ENCODE data around the gene LHX5. TPM values are rescaled to one million over a fixed set of nuclear protein-coding genes. Genes with fewer than 3 reads are reported as not detected.

LHX5 gene
- total RNA-seq, 1 donor from 2014 or later = not detected

DNA sequence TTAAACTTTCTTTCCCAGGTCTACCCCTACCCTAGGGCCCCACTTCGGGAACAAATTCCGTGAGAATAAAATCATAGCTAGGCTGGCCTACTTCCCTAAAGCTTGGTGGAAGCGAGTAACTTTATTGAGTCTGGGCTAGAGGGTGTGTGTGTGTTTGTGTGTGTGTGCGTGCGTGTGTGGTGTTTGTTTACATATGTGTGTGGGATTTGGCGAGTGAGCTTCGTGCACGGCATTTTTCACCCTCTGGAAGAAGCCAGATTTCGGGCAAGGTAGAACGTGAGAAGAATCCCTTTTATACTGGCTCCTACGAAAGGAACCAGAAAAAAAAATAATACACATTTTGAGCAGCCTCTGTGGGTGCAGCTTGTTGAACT is 7.5 kb upstream of the LHX5 start:
- Histone ChIP-seq H3K9ac (ENCODE audit: low read depth in 1 of 3, low read length in 3 of 3) (no peak overlapping the region), H3K27me3 (ENCODE audit: control insufficient read depth in 3 of 3, insufficient read depth in 3 of 3, low read length in 3 of 3) (peaks cover 69 to 75% (median 75%) of the 10 kb centered on the region in 3 donors), H3K27ac (ENCODE audit: low read depth, low read length) (no peak overlapping the region), H3K4me1 (ENCODE audit: control insufficient read depth in 3 of 3, insufficient read depth in 3 of 3, low read length in 3 of 3) (no peaks in the 10 kb centered on the region), H3K9me3 (ENCODE audit: control insufficient read depth in 3 of 3, low read length in 3 of 3) (no peaks in the 10 kb centered on the region), H3K4me3 (ENCODE audit: low read length in 3 of 3) (no peak overlapping the region), H3K36me3 (ENCODE audit: control insufficient read depth in 3 of 3, insufficient read depth in 3 of 3, low read length in 3 of 3) (no peaks in the 10 kb centered on the region)

DNA sequence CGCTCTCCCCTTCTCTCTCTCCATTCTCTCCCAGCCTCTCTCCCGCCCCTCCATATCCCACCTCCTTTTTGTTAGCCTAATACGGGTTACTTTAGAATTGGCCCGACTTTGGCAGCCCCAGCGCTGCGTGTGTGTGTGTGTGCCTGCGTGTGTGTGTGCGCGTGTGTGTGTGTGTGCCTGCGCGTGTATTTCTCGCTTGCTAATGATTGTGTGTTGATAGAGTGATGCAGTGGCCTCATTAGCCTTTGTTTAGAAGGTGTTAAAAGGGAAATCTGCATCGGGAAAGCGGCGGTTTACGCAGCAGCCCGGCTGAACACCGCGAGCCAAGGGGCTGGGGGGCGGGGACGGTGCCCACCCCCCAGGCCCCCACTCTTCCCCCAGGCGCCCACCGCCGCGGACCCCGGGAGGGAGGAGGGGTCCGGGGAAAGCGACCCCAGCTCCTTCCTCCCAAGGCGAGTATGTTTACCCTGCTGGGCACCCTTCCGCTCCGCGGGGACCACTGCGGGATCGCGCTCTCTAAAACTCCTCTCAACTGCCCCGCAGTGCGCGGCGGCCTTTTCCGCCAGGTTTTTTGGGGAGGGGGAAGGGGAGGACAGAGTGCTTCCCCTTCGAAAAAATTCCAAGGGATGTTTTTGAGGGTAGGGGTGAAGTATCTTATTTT is 6.8 kb upstream of the LHX5 start:
- Histone ChIP-seq H3K36me3 (ENCODE audit: control insufficient read depth in 3 of 3, insufficient read depth in 3 of 3, low read length in 3 of 3) (no peaks in the 10 kb centered on the region), H3K27ac (ENCODE audit: low read depth, low read length) (no peak overlapping the region), H3K4me1 (ENCODE audit: control insufficient read depth in 3 of 3, insufficient read depth in 3 of 3, low read length in 3 of 3) (no peaks in the 10 kb centered on the region), H3K9ac (ENCODE audit: low read depth in 1 of 3, low read length in 3 of 3) (no peak overlapping the region), H3K9me3 (ENCODE audit: control insufficient read depth in 3 of 3, low read length in 3 of 3) (no peaks in the 10 kb centered on the region), H3K27me3 (ENCODE audit: control insufficient read depth in 3 of 3, insufficient read depth in 3 of 3, low read length in 3 of 3) (peaks cover 70 to 76% (median 75%) of the 10 kb centered on the region in 3 donors), H3K4me3 (ENCODE audit: low read length in 3 of 3) (no peak overlapping the region)

DNA sequence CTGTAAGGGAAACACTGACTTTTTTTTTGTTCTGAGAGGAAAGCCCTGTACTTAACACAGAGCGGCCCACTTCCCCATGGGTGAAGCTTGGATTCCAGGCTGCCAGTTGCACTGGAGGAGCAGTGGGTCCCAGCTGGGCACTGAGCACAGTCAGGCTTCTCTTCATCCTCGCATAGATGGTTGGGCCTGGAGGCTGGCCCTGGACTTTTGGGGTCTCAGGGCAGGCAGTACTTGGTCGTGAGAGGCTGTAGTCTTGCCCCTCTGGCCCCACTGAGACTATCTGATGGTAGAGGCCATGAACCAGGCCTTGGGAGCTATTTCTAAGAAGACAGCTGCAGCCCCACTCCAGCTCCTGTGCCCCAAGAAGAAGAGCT is 6.2 kb upstream of the LHX5 start:
- H3K27ac ChIP-seq (ENCODE audit: low read depth, low read length) = no peak overlapping the region
- H3K4me1 ChIP-seq (ENCODE audit: control insufficient read depth in 3 of 3, insufficient read depth in 3 of 3, low read length in 3 of 3) = no peaks in the 10 kb centered on the region
- peaks cover 72 to 80% (median 77%) of the 10 kb centered on the region in 3 donors for H3K27me3 ChIP-seq (ENCODE audit: control insufficient read depth in 3 of 3, insufficient read depth in 3 of 3, low read length in 3 of 3)
- no peak overlapping the region for H3K9ac ChIP-seq (ENCODE audit: low read depth in 1 of 3, low read length in 3 of 3)
- H3K36me3 ChIP-seq (ENCODE audit: control insufficient read depth in 3 of 3, insufficient read depth in 3 of 3, low read length in 3 of 3) = no peaks in the 10 kb centered on the region
- H3K9me3 ChIP-seq (ENCODE audit: control insufficient read depth in 3 of 3, low read length in 3 of 3) = no peaks in the 10 kb centered on the region
- no peak overlapping the region for H3K4me3 ChIP-seq (ENCODE audit: low read length in 3 of 3)

DNA sequence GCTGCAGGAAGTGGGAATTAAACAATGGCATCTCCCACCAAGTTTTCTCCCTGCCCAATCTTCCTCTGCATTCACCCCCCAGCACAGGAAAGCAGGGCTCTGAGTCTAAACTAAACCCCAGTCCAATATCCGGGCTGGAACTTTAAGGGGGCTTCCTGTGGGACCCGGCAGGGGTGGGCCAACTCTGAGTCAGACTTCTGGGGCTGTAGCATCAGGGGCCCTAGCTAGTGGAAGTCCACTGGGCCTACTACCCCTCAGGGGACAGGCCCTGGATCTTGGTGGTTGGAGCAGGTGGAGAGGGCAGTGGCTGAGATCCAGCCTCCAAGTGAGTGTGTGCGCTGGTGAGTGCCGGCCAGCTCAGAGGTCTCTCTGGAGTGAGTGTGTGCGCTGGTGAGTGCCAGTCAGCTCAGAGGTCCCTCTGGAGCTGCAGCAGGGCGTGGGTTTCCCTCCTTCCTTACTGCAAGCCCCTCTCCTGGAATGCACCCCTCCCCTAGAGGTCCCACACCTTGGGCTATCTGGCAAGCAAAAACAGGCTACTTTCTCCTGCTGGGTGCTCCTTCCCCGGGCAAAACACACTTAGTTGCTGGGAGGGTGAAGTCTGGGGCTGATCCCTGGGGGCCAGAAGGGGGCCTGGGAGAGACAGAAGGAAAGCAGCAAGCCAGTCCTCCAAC is 5.6 kb upstream of the LHX5 start:
- H3K27me3 ChIP-seq (ENCODE audit: control insufficient read depth in 3 of 3, insufficient read depth in 3 of 3, low read length in 3 of 3) = peaks cover 74 to 84% (median 80%) of the 10 kb centered on the region in 3 donors
- no peak overlapping the region for H3K9ac ChIP-seq (ENCODE audit: low read depth in 1 of 3, low read length in 3 of 3)
- no peak overlapping the region for H3K4me3 ChIP-seq (ENCODE audit: low read length in 3 of 3)
- no peaks in the 10 kb centered on the region for H3K4me1 ChIP-seq (ENCODE audit: control insufficient read depth in 3 of 3, insufficient read depth in 3 of 3, low read length in 3 of 3)
- H3K27ac ChIP-seq (ENCODE audit: low read depth, low read length) = no peak overlapping the region
- no peaks in the 10 kb centered on the region for H3K36me3 ChIP-seq (ENCODE audit: control insufficient read depth in 3 of 3, insufficient read depth in 3 of 3, low read length in 3 of 3)
- H3K9me3 ChIP-seq (ENCODE audit: control insufficient read depth in 3 of 3, low read length in 3 of 3) = no peaks in the 10 kb centered on the region

DNA sequence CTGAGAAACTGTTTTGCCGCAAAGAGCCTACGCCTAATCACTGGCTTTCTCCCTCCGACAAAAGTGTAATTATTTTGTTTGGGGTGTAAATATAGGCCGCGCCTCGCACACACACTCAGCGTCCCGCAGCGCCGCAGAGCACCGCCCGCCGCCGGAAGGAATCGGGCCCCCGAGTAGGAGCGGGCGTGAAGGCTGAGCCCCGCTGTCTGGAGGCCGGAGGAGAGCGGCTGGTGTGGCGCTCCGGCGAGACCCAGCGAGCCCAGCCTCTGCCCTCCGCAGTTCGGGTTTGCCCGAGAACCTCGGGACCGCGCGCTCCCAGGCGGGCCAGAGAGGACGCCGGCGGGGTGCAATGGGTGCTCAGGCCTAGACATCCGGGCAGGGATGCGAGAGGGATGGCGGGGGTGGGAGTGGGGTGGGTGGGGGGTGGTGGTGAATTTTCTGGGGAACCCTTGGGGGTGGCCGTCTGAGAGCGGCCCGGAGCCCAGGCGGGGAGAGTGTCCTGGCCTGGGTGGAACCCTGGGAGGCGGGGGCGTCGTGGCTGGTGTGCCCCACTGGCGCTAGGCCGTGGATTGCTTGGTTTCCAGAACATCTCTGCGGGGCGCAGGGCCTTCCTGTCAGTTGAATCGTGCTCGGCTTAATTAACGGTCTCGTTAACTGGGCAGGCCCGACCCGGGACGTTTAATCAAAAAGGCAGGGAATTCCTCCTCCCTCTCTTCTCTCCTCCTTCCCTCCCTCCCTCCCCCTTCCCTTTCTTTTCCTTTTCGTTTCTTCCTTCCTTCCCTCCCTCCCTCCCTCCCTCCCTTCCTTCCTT is 4.7 kb upstream of the LHX5 start:
- Histone ChIP-seq H3K27me3 (ENCODE audit: control insufficient read depth in 3 of 3, insufficient read depth in 3 of 3, low read length in 3 of 3) (peaks cover 78 to 88% (median 82%) of the 10 kb centered on the region in 3 donors), H3K9ac (ENCODE audit: low read depth in 1 of 3, low read length in 3 of 3) (no peak overlapping the region), H3K9me3 (ENCODE audit: control insufficient read depth in 3 of 3, low read length in 3 of 3) (no peaks in the 10 kb centered on the region), H3K27ac (ENCODE audit: low read depth, low read length) (no peak overlapping the region), H3K4me3 (ENCODE audit: low read length in 3 of 3) (no peak overlapping the region), H3K4me1 (ENCODE audit: control insufficient read depth in 3 of 3, insufficient read depth in 3 of 3, low read length in 3 of 3) (peaks cover 0 to 3% (median 0%) of the 10 kb centered on the region in 3 donors), H3K36me3 (ENCODE audit: control insufficient read depth in 3 of 3, insufficient read depth in 3 of 3, low read length in 3 of 3) (no peaks in the 10 kb centered on the region)

DNA sequence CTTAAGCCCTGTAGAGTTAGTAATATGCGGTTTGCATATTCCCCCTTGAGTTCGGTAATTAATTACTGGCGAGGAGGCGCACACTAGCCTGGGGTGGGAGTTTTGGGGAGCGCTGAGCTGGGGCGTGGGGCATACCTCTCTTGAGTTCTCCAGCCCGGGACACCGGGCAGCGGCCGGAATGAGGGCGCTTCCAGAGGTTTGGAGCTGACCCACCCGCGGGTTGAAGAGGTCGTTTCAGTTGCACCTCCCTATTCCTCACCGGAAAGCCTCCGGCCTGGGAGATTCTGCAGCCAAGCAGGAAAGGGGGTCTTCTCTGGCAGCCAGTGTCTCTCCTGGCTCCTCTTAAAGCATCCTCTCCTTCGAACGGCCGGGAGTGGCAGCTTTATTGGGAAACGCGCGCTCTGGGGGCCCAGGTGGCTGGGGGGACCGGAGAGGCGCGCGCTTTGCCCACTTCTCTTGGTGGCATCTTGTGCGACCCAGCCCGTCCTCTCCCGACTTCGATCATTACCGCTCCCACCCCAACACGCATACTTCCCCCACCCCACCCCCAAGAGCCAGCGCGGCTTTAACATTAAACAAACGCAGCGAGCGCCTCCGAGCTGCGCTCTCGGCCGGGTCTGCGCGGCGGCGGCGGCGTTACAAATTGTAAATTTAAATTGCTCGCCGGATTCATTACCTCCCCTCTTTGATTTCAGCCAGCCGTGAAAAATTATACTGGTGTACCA is 3.9 kb upstream of the LHX5 start:
- Histone ChIP-seq H3K9ac (ENCODE audit: low read depth in 1 of 3, low read length in 3 of 3) (no peak overlapping the region), H3K4me3 (ENCODE audit: low read length in 3 of 3) (no peak overlapping the region), H3K27ac (ENCODE audit: low read depth, low read length) (no peak overlapping the region), H3K9me3 (ENCODE audit: control insufficient read depth in 3 of 3, low read length in 3 of 3) (no peaks in the 10 kb centered on the region), H3K27me3 (ENCODE audit: control insufficient read depth in 3 of 3, insufficient read depth in 3 of 3, low read length in 3 of 3) (peaks cover 78 to 88% (median 82%) of the 10 kb centered on the region in 3 donors), H3K4me1 (ENCODE audit: control insufficient read depth in 3 of 3, insufficient read depth in 3 of 3, low read length in 3 of 3) (peaks cover 0 to 3% (median 0%) of the 10 kb centered on the region in 3 donors), H3K36me3 (ENCODE audit: control insufficient read depth in 3 of 3, insufficient read depth in 3 of 3, low read length in 3 of 3) (no peaks in the 10 kb centered on the region)

DNA sequence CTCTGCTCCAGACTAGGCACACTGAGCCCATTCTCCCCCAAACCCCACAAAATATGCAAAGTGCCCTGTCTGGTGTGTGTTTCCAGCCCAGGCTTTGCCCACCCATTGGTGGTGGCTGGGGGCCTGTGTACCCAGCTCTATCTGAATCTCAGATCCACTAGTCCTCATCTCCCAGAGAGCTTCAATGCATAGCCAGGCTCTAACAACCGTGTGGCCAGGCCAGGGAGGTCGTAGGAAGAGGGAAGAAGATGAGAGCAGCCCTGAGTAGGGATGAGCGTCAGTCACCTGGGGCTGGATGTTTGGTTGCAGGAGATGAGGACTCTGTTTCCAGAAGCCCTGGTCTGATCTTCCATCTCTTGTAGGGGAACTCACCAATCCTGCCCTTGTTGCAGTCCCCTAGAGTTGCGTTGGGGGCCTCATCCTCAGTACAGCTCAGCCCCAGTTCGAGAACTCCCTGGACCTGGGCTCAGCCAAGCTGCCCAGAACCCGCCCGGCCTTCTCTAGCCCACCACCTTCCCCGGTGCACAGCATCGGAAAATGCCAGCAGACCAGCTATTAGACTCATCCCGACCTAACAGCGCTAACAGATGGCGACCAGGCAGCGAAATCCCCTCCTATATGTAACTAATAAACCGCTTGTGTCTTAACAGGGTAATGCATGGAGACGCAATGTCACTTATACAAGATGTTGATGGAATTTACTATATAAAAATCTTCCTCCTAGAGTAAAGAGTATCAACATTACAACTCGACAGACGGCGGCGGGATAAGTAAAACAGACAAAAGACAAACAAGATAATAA is 3.2 kb upstream of the LHX5 start:
- Histone ChIP-seq H3K27me3 (ENCODE audit: control insufficient read depth in 3 of 3, insufficient read depth in 3 of 3, low read length in 3 of 3) (peaks cover 80 to 89% (median 82%) of the 10 kb centered on the region in 3 donors), H3K4me1 (ENCODE audit: control insufficient read depth in 3 of 3, insufficient read depth in 3 of 3, low read length in 3 of 3) (peaks cover 0 to 3% (median 0%) of the 10 kb centered on the region in 3 donors), H3K36me3 (ENCODE audit: control insufficient read depth in 3 of 3, insufficient read depth in 3 of 3, low read length in 3 of 3) (no peaks in the 10 kb centered on the region), H3K27ac (ENCODE audit: low read depth, low read length) (no peak overlapping the region), H3K9me3 (ENCODE audit: control insufficient read depth in 3 of 3, low read length in 3 of 3) (no peaks in the 10 kb centered on the region), H3K9ac (ENCODE audit: low read depth in 1 of 3, low read length in 3 of 3) (no peak overlapping the region), H3K4me3 (ENCODE audit: low read length in 3 of 3) (no peak overlapping the region)

DNA sequence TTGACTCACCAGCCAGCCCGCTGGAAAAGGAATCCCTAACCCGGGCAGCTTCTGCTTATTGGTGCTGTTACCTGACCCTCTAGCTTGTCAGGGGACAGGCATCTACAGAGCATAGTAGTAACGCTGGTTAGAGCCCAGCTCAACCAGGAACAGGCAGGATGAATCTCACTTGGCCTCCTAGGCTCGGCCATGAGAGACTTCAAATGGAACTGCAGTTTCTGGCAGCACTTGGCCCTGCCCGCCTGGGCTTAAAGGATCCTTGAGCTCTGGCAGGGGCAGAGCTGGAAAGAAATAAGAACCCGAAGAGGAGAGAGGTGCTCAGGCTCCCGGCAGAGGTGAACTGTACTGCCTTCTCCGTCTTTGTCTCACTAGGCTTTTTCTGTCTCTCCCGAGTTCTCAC is 2.3 kb upstream of the LHX5 start:
- Histone ChIP-seq H3K9me3 (ENCODE audit: control insufficient read depth in 3 of 3, low read length in 3 of 3) (no peaks in the 10 kb centered on the region), H3K27me3 (ENCODE audit: control insufficient read depth in 3 of 3, insufficient read depth in 3 of 3, low read length in 3 of 3) (peaks cover 80 to 89% (median 82%) of the 10 kb centered on the region in 3 donors), H3K9ac (ENCODE audit: low read depth in 1 of 3, low read length in 3 of 3) (no peak overlapping the region), H3K27ac (ENCODE audit: low read depth, low read length) (no peak overlapping the region), H3K4me1 (ENCODE audit: control insufficient read depth in 3 of 3, insufficient read depth in 3 of 3, low read length in 3 of 3) (peaks cover 0 to 3% (median 0%) of the 10 kb centered on the region in 3 donors), H3K36me3 (ENCODE audit: control insufficient read depth in 3 of 3, insufficient read depth in 3 of 3, low read length in 3 of 3) (no peaks in the 10 kb centered on the region), H3K4me3 (ENCODE audit: low read length in 3 of 3) (no peak overlapping the region)

DNA sequence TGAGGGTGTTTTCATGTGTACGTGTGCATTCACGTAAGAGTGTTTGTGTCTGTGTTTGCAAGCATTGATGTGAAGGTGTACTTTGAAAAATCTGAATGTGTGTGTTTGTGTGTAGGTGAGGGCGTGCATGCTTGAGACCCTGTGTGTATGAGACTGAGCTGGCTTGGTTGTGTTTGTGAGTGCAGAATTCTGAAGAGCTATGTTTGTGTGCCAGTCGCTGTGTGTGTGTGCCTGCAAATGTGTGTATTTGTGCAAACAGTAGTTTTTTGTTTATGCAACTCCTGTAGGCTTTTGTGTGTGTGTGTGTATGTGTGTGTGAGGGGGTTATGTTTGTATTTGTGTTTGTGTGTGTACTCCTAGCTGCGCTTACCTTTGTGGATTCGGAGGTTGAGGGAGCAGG is 1.7 kb upstream of the LHX5 start:
- H3K36me3 ChIP-seq (ENCODE audit: control insufficient read depth in 3 of 3, insufficient read depth in 3 of 3, low read length in 3 of 3) = no peaks in the 10 kb centered on the region
- peaks cover 0 to 3% (median 0%) of the 10 kb centered on the region in 3 donors for H3K4me1 ChIP-seq (ENCODE audit: control insufficient read depth in 3 of 3, insufficient read depth in 3 of 3, low read length in 3 of 3)
- H3K27me3 ChIP-seq (ENCODE audit: control insufficient read depth in 3 of 3, insufficient read depth in 3 of 3, low read length in 3 of 3) = peaks cover 81 to 89% (median 82%) of the 10 kb centered on the region in 3 donors

More for the DNA sequence above, 1.7 kb upstream of the LHX5 start:
- Histone ChIP-seq H3K27ac (ENCODE audit: low read depth, low read length) (no peak overlapping the region), H3K4me3 (ENCODE audit: low read length in 3 of 3) (no peak overlapping the region), H3K9me3 (ENCODE audit: control insufficient read depth in 3 of 3, low read length in 3 of 3) (no peaks in the 10 kb centered on the region), H3K9ac (ENCODE audit: low read depth in 1 of 3, low read length in 3 of 3) (no peak overlapping the region)
